HCT116 (cell line): Measurements from ENCODE around the gene NT5DC3.

Experiments used
- CTCF ChIP-seq, 3 experiments: fragments of 200-600 bp in 1 of 3; sonication (generic) in 1 of 3; IDR thresholded peaks in 2 of 3; conservative IDR thresholded peaks in 1 of 3; 2 replicates each; pipeline ENCODE4 v1.5.1; 2012 to 2017; ENCODE audit warnings: low read depth in 2 of 3, low read length in 2 of 3, antibody characterized with exemption in 1 of 3, borderline replicate concordance in 1 of 3, control low read depth in 1 of 3, mild to moderate bottlenecking in 1 of 3, mixed read lengths in 1 of 3, mixed run types in 1 of 3, moderate library complexity in 1 of 3; ENCODE audit not compliant: insufficient read depth in 1 of 3
- EGR1 ChIP-seq: IDR thresholded peaks from 2 replicates; pipeline ENCODE4 v1.6.1; 2012; ENCODE audit warnings: low read depth
- EZH2 ChIP-seq: fragments of 200-600 bp; sonication (generic); IDR thresholded peaks from 2 replicates; pipeline ENCODE4 v1.6.1; 2017; ENCODE audit warnings: antibody characterized with exemption, mixed run types
- EZH2phosphoT487 ChIP-seq: fragments of 200-600 bp; IDR thresholded peaks from 2 replicates; pipeline ENCODE4 v1.6.1; 2018; ENCODE audit warnings: antibody characterized with exemption, borderline replicate concordance
- POLR2A ChIP-seq: IDR thresholded peaks from 2 replicates; pipeline ENCODE4 v1.7.0; 2011; ENCODE audit warnings: borderline replicate concordance; ENCODE audit not compliant: insufficient read depth, insufficient read length; ENCODE audit errors: extremely low read depth
- RAD21 ChIP-seq: IDR thresholded peaks from 2 replicates; pipeline ENCODE4 v1.6.1; 2012; ENCODE audit warnings: low read depth, mild to moderate bottlenecking
- ZBTB33 ChIP-seq: IDR thresholded peaks from 2 replicates; pipeline ENCODE4 v1.6.1; 2011; ENCODE audit warnings: mild to moderate bottlenecking, low read length, moderate library complexity; ENCODE audit not compliant: insufficient replicate concordance; ENCODE audit errors: extremely low read depth

GRCh38 chr12:103771466-103771865 is 69.6 kb downstream of the NT5DC3 start:
- TF ChIP-seq POLR2A (no peak), CTCF (IDR thresholded peaks at IDR 0.05 in 2 of 3, conservative IDR thresholded peaks at IDR 0.05 in 1 of 3; ENCODE audit: borderline replicate concordance in 1 of 3, insufficient read depth in 1 of 3, low read depth in 2 of 3, low read length in 2 of 3) (peak; percentile 64 to 73 (median 68); a peak in 5 of 6 replicates), EGR1 (no peak), ZBTB33 (no peak), EZH2 (no peak), RAD21 (peak; percentile 91), EZH2phosphoT487 (no peak)
